Neural progenitor cell (in vitro differentiated cells): ENCODE results near the gene PROX2. TPM values are rescaled to one million over a fixed set of nuclear protein-coding genes. Genes with fewer than 3 reads are reported as not detected.

ENCODE experiments used
- DNase-seq: peaks from one replicate; pipeline ENCODE4 v3.0.0-alpha.2; 2016; ENCODE audit warnings: low spot score
- H2AFZ ChIP-seq: fragments of 200-600 bp; sonication (generic); replicated peaks from 2 replicates; pipeline ENCODE4 v1.6.1; 2016; ENCODE audit warnings: antibody characterized with exemption
- H3F3A ChIP-seq: fragments of 200-600 bp; sonication (generic); 2 replicates; pipeline ENCODE4 v1.6.1; 2016; ENCODE audit warnings: antibody characterized with exemption, low read depth
- H3K27ac ChIP-seq: fragments of 200-600 bp; sonication (generic); 2 replicates; pipeline ENCODE4 v1.5.1; 2016; ENCODE audit warnings: mild to moderate bottlenecking
- H3K27me3 ChIP-seq: fragments of 200-600 bp; sonication (generic); 2 replicates; pipeline ENCODE4 v1.6.1; 2016; ENCODE audit warnings: mild to moderate bottlenecking, moderate library complexity
- H3K36me3 ChIP-seq: fragments of 200-600 bp; sonication (generic); 2 replicates; pipeline ENCODE4 v1.5.1; 2016
- H3K4me1 ChIP-seq: fragments of 200-600 bp; sonication (generic); 2 replicates; pipeline ENCODE4 v1.6.1; 2016; ENCODE audit warnings: mixed run types
- H3K4me2 ChIP-seq: fragments of 200-600 bp; sonication (generic); 2 replicates; pipeline ENCODE4 v1.6.1; 2016
- H3K4me3 ChIP-seq: fragments of 200-600 bp; sonication (generic); 2 replicates; pipeline ENCODE4 v1.5.1; 2016
- H3K79me2 ChIP-seq: fragments of 200-600 bp; sonication (generic); 2 replicates; pipeline ENCODE4 v1.6.1; 2016; ENCODE audit warnings: low read depth
- H3K9ac ChIP-seq: fragments of 200-600 bp; sonication (generic); 2 replicates; pipeline ENCODE4 v1.6.1; 2016
- H3K9me3 ChIP-seq: fragments of 200-600 bp; sonication (generic); 2 replicates; pipeline ENCODE4 v1.5.1; 2016; ENCODE audit warnings: low read depth
- H4K20me1 ChIP-seq: fragments of 200-600 bp; sonication (generic); 2 replicates; pipeline ENCODE4 v1.6.1; 2016; ENCODE audit warnings: low read depth
- H3K27ac Mint-ChIP-seq: 3 replicates; pipeline ENCODE4 v1.8.0; 2021; ENCODE audit warnings: mixed read lengths
- H3K27me3 Mint-ChIP-seq: 2 replicates; pipeline ENCODE4 v1.8.0; 2022; ENCODE audit warnings: low read depth, mild to moderate bottlenecking, inconsistent platforms, moderate library complexity, mixed read lengths; ENCODE audit not compliant: insufficient read depth
- H3K36me3 Mint-ChIP-seq: 3 replicates; pipeline ENCODE4 v1.8.0; 2021; ENCODE audit warnings: mixed read lengths
- H3K4me1 Mint-ChIP-seq: 3 replicates; pipeline ENCODE4 v1.8.0; 2021; ENCODE audit warnings: mixed read lengths
- H3K4me3 Mint-ChIP-seq: 3 replicates; pipeline ENCODE4 v1.8.0; 2021; ENCODE audit warnings: mild to moderate bottlenecking, moderate library complexity, mixed read lengths
- H3K9me3 Mint-ChIP-seq: 3 replicates; pipeline ENCODE4 v1.8.0; 2020; ENCODE audit warnings: mixed read lengths
- EZH2 ChIP-seq: fragments of 200-600 bp; sonication (generic); IDR thresholded peaks from 2 replicates; pipeline ENCODE4 v1.6.1; 2017; ENCODE audit warnings: antibody characterized with exemption, mild to moderate bottlenecking, moderate library complexity
- EZH2phosphoT487 ChIP-seq: fragments of 200-600 bp; sonication (generic); IDR thresholded peaks from 2 replicates; pipeline ENCODE4 v1.6.1; 2017; ENCODE audit warnings: antibody characterized with exemption
- total RNA-seq: library from RNA; depleted of rRNA; stranded (reverse); fragments of >200 nt; gene quantifications from 2 replicates; pipeline ENCODE4 v1.2.3, GENCODE V29; 2015; ENCODE audit warnings: low replicate concordance
- TF ChIP-seq, protein P1 (sequence below): fragments of 200-600 bp; sonication (generic); IDR thresholded peaks from 2 replicates; pipeline ENCODE4 v1.5.1; 2017; ENCODE audit warnings: antibody characterized with exemption, mild to moderate bottlenecking

The PROX2 gene
- total RNA-seq, 1 donor from 2014 or later: not detected

DNA sequence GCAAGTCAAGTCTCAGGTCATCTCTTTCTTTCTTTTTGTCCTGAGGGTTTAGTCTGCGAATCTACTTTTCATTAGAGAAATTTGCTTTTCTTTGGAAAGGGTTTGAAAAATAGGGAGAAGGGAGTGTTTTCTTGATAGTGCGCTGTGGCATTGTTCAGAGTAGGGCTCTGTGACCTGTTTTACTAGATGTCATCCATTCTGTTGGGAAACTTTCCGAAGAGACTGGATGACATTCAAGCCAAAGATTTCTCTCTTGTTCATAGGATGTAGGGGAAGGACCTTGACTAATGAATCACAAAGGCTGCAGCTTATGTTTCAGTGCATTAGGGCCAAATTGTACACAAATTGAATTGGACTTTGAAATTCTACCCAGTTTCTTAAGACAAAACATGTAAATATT lies 20.5 kb upstream of the PROX2 start:
- Histone ChIP-seq H3K27me3 (no peaks in the 10 kb centered on the region), H3K9me3 (no peaks in the 10 kb centered on the region), H3K4me3 (no peak overlapping the region), H3K79me2 (no peaks in the 10 kb centered on the region), H2AFZ (no peak overlapping the region), H3K4me1 (no peaks in the 10 kb centered on the region), H4K20me1 (no peaks in the 10 kb centered on the region), H3K9ac (no peak overlapping the region), H3K27ac (no peak overlapping the region), H3K4me2 (no peak overlapping the region), H3K36me3 (peaks cover 18% of the 10 kb centered on the region), H3F3A (peaks cover 2% of the 10 kb centered on the region)
- H3K27ac Mint-ChIP-seq: no peak overlapping the region
- no peak for TF ChIP-seq EZH2phosphoT487
- TF ChIP-seq, protein P1, sequence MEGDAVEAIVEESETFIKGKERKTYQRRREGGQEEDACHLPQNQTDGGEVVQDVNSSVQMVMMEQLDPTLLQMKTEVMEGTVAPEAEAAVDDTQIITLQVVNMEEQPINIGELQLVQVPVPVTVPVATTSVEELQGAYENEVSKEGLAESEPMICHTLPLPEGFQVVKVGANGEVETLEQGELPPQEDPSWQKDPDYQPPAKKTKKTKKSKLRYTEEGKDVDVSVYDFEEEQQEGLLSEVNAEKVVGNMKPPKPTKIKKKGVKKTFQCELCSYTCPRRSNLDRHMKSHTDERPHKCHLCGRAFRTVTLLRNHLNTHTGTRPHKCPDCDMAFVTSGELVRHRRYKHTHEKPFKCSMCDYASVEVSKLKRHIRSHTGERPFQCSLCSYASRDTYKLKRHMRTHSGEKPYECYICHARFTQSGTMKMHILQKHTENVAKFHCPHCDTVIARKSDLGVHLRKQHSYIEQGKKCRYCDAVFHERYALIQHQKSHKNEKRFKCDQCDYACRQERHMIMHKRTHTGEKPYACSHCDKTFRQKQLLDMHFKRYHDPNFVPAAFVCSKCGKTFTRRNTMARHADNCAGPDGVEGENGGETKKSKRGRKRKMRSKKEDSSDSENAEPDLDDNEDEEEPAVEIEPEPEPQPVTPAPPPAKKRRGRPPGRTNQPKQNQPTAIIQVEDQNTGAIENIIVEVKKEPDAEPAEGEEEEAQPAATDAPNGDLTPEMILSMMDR: no peak
- no peak for TF ChIP-seq EZH2
- peaks cover 58% of the 10 kb centered on the region for H3K36me3 Mint-ChIP-seq
- H3K9me3 Mint-ChIP-seq: no peaks in the 10 kb centered on the region
- no peaks in the 10 kb centered on the region for H3K4me1 Mint-ChIP-seq
- no peak for DNase-seq
- H3K4me3 Mint-ChIP-seq: no peak overlapping the region
- H3K27me3 Mint-ChIP-seq: peaks cover 2% of the 10 kb centered on the region

DNA sequence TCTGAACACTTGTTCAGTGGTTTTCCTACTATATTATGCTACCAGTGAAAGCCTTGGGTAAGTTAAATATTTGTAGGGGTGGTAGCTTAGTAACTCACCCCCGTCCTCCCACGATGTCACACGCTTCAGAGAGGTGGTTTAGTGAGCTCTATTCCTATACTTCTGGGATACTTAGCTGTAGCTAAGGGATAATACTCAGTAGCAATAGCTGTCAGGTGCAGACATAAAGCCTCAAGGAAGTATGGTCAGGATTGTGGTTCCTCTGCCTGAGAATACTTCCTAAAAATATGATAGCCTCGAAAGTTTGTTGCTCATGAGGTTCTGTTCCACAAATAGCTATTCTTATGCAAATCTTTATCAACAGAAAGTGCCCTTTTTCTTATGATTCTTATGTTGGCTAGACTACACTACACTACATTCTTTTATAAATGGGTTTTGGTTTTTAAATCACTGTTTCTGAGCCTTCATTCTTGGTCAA lies 17.7 kb upstream of the PROX2 start:
- Histone ChIP-seq H3K27me3 (no peaks in the 10 kb centered on the region), H3K9me3 (no peaks in the 10 kb centered on the region), H3K4me2 (no peak overlapping the region), H3K4me3 (no peak overlapping the region), H3K36me3 (peaks cover 6% of the 10 kb centered on the region), H2AFZ (no peak overlapping the region), H3K79me2 (no peaks in the 10 kb centered on the region), H3K27ac (no peak overlapping the region), H3K4me1 (no peaks in the 10 kb centered on the region), H3F3A (no peaks in the 10 kb centered on the region), H3K9ac (no peak overlapping the region), H4K20me1 (peaks cover 10% of the 10 kb centered on the region)
- Mint-ChIP-seq H3K4me3 (no peak overlapping the region), H3K36me3 (peaks cover 49% of the 10 kb centered on the region), H3K4me1 (no peaks in the 10 kb centered on the region), H3K27ac (no peak overlapping the region), H3K27me3 (peaks cover 2% of the 10 kb centered on the region), H3K9me3 (no peaks in the 10 kb centered on the region)
- TF ChIP-seq EZH2phosphoT487 (no peak), EZH2 (no peak)
- TF ChIP-seq, protein P1: no peak
- no peak for DNase-seq

DNA sequence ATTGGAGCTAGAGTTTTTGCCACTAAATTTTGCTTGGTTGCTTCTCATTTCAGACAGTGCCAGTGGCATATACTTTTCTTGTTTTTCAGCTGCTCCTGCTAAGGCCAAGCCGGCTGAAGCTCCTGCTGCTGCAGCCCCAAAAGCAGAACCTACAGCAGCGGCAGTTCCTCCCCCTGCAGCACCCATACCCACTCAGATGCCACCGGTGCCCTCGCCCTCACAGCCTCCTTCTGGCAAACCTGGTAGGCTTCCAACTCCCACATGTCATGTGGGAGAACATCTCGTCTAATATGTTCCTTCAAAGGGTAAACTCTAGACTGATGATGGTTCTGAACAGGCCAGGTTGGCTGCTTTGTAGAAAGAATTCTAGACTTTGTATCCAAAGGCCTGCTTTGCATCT lies 16.8 kb upstream of the PROX2 start:
- TF ChIP-seq, protein P1: no peak
- TF ChIP-seq EZH2phosphoT487: no peak
- TF ChIP-seq EZH2: no peak
- H3F3A ChIP-seq: no peaks in the 10 kb centered on the region
- no peaks in the 10 kb centered on the region for H3K4me1 ChIP-seq
- no peak overlapping the region for H3K4me3 ChIP-seq
- no peaks in the 10 kb centered on the region for H3K4me1 Mint-ChIP-seq
- H3K36me3 Mint-ChIP-seq: peaks cover 42% of the 10 kb centered on the region
- no peak overlapping the region for H3K27ac ChIP-seq
- peaks cover 9% of the 10 kb centered on the region for H3K79me2 ChIP-seq
- no peak for DNase-seq
- peaks cover 6% of the 10 kb centered on the region for H3K36me3 ChIP-seq
- H3K27me3 Mint-ChIP-seq: peaks cover 2% of the 10 kb centered on the region
- no peak overlapping the region for H3K9ac ChIP-seq
- H3K4me2 ChIP-seq: no peak overlapping the region
- no peak overlapping the region for H3K27ac Mint-ChIP-seq
- H3K27me3 ChIP-seq: no peaks in the 10 kb centered on the region
- no peak overlapping the region for H3K4me3 Mint-ChIP-seq
- H2AFZ ChIP-seq: no peak overlapping the region
- no peaks in the 10 kb centered on the region for H3K9me3 ChIP-seq
- H3K9me3 Mint-ChIP-seq: no peaks in the 10 kb centered on the region
- H4K20me1 ChIP-seq: peaks cover 19% of the 10 kb centered on the region
